Stimulated activated naive CD8-positive, alpha-beta T cell treated with anti-CD3 and anti-CD28 coated beads, Interleukin-15, amount 100 ng/mL, for 72 hours (primary cell): ENCODE data around the gene IL25.
"Not testable (repeated sequence)": the region's sequence is repeated elsewhere in the genome, so short reads cannot be mapped to it uniquely, and the experiment has no call there.

Experiments
- ATAC-seq: fragments of 150-1000 bp; cut with Tn5 transposase; 2 replicates; pipeline ENCODE4 v1.10.0; 2021; ENCODE audit warnings: mild to moderate bottlenecking, moderate library complexity
- DNase-seq, 2 donors: peaks; one replicate each; pipeline ENCODE4 v3.0.0; 2021 to 2022
- H3K27ac Mint-ChIP-seq, 2 donors: one replicate each; pipeline ENCODE4 v1.8.0; 2022; ENCODE audit warnings: mild to moderate bottlenecking in 2 of 2, mixed read lengths in 2 of 2, moderate library complexity in 2 of 2
- H3K27me3 Mint-ChIP-seq: one replicate; pipeline ENCODE4 v1.8.0; 2022; ENCODE audit warnings: mixed read lengths
- H3K4me1 Mint-ChIP-seq: one replicate; pipeline ENCODE4 v1.8.0; 2022; ENCODE audit warnings: mild to moderate bottlenecking, mixed read lengths
- H3K4me3 Mint-ChIP-seq, 2 donors: one replicate each; pipeline ENCODE4 v1.8.0; 2022; ENCODE audit warnings: mild to moderate bottlenecking in 2 of 2, mixed read lengths in 2 of 2, moderate library complexity in 1 of 2
- H3K9me3 Mint-ChIP-seq, 2 donors: one replicate each; pipeline ENCODE4 v1.8.0; 2022; ENCODE audit warnings: mixed read lengths in 2 of 2

The IL25 gene

GRCh38 chr14:23406244-23406643 is 33.6 kb downstream of the IL25 start:
- H3K27ac Mint-ChIP-seq: peak overlapping the region in 1 of 2 donors; percentile 27
- DNase-seq (no peak), ATAC-seq (no peak)
- H3K4me3 Mint-ChIP-seq: no peak overlapping the region
- peaks cover 14% of the 10 kb centered on the region for H3K27me3 Mint-ChIP-seq
- no peaks in the 10 kb centered on the region for H3K4me1 Mint-ChIP-seq
- H3K9me3 Mint-ChIP-seq: no peaks in the 10 kb centered on the region

DNA sequence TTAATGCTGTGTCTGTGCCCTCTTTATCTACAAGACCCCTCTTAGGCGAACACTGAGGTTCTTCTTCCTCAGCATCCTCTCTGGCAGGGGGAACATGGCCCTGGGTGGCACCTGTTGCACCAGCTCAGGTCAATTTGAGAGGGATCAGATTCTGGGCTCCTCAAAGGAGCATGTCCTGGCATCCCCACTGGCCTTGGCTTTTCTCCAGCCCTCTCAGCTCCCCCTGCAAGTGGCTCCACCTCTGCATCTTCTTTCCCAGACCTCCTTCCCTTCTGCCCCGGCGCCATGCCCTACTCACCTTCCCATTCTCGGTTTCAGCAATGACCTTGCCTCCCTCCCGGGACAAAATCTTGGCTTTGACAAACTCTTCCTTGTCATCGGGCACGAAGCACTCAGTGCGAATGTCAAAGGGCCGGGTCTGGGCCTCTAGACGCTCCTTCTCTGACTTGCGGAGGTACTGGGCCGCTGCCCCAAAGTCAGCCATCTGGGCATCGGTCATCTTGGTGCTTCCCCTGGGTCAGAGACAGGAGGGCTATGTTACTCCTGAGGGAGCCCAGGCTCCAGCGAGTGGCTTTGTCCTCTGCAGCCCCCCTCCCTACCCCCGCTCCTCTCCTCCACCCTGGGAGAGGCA is 34.2 kb downstream of the IL25 start:
- no peaks in the 10 kb centered on the region for H3K4me1 Mint-ChIP-seq
- peak overlapping the region in 1 of 2 donors; percentile 87 for H3K27ac Mint-ChIP-seq
- H3K27me3 Mint-ChIP-seq: peaks cover 14% of the 10 kb centered on the region
- ATAC-seq (no peak), DNase-seq (no peak)
- no peak overlapping the region for H3K4me3 Mint-ChIP-seq
- H3K9me3 Mint-ChIP-seq: no peaks in the 10 kb centered on the region

DNA sequence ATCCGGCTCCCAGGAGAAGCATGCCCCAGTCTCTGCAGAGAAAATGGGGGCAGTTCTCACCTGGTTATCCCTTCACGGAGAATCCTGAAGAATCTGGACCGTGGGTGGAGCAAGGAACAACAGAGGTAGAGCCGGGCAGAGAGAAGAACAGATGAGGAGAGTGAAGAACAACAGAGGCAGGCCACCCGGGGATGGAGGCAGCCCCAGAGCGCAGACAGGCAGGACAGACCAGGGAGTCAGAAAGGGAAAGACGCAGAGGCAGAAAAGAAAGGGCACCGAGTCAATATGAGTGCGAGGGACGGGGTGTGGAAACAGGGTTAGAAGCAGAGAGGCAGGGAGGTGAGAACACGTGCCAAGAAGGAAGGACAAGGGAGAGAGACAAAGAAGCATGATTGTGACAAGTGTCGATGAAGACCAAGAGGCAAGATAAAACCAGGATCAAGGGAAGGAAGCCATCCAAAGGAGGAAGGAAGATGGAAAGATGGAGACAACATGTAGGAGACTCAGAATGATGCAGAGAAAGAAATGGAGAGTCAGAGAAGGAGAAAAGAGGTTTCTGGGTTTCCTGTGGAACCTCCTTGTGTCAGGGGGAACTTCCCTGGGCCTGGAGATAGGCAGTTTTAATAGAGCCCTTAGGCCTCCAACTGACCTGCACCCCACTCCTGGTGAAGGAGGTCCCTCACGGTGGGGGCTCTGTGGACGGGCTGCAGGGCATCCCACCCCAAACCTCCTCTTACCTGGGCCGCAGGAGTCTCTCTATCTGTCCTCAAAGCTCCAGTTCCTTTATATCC is 35.1 kb downstream of the IL25 start, which contains the start of gene MYH6:
Gene MYH6 (minus strand): TSS at position 758 of the 791 bp plus-strand sequence. CDS start 1,050 bp downstream, outside the sequence.
- peaks cover 10% of the 10 kb centered on the region for H3K27me3 Mint-ChIP-seq
- no peak within 1 kb of the TSS for H3K4me3 Mint-ChIP-seq
- no peaks in the 10 kb centered on the region for H3K9me3 Mint-ChIP-seq
- no peak for ATAC-seq
- no peak for DNase-seq
- peak within 1 kb of the TSS in 1 of 2 donors; percentile 20 for H3K27ac Mint-ChIP-seq
- no peaks in the 10 kb centered on the region for H3K4me1 Mint-ChIP-seq

DNA sequence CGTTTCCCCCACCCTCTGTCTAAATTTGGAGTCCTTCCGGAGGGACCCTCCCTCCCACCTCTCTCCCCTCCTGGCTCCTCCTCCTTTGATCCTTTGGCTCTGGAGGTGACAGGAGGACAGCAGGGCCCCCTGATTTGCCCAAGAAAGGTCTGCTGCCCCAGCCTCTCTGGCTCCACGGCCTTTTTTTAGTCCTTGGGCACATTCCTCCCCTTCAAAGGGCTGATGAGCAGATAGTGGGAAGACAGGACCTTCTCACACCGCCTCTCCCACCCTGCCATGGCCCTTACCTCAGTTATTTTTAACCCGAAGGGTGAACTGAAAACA is 35.7 kb downstream of the IL25 start:
- Mint-ChIP-seq H3K27me3 (peaks cover 5% of the 10 kb centered on the region), H3K9me3 (no peaks in the 10 kb centered on the region), H3K4me1 (no peaks in the 10 kb centered on the region), H3K27ac (no peak overlapping the region), H3K4me3 (no peak overlapping the region)
- no peak for DNase-seq
- ATAC-seq: no peak

DNA sequence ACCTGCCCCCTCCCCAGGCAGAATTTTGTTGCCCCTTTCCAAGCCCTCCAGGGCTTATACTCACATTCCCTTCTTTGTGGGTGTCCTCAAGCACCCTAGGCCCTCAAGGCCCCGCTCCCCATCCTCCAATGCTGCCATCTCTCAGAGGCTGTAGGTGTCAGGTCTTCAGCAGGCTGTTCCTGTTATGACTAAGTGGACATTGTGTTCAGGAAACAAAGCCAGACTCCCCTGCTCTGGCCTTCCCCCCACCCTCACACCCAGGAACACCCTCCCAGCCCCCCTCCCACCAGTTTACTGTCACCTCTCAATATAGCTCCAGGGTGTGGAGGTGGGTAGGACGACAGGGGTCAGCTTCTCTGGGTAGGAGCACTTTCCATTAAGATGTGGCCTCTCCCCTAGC is 36.9 kb downstream of the IL25 start:
- Mint-ChIP-seq H3K4me3 (no peak overlapping the region), H3K4me1 (no peaks in the 10 kb centered on the region), H3K9me3 (no peaks in the 10 kb centered on the region), H3K27ac (no peak overlapping the region), H3K27me3 (no peaks in the 10 kb centered on the region)
- no peak for DNase-seq
- peak; percentile 57 for ATAC-seq

DNA sequence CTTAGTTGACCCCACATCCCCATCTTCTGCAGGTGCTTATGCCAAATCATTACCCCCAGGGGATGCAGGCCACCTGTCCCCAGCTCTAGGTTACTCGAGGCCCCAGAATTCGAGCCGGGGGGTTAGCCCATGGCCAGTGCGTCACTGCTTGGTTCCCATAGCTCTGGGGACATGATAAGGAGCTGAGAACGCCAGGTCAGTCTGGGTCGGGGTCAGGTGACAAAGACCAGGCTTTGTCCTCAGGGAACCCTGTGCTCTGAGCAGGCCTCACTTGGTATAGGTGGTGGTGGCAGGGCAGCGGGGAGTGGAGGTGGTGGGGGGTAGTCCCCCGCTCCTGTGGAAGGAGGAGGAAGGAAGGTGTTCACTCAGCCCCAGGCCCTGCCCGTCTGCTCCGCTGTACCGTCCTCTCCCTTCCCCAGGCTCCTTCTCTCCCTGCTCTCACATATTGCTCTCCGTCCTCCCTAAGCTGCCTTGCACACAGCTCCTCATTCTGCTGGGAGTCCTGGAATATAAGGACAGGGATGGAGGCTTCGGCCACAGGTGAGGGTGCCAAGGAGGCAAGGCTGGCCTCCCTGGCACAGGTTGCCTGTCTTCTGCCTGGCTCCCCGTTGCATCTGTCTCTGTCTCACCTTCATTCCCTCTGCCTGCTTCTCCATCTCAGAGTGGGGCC is 37.5 kb downstream of the IL25 start:
- no peak for DNase-seq
- no peak overlapping the region for H3K4me3 Mint-ChIP-seq
- no peak for ATAC-seq
- H3K27ac Mint-ChIP-seq: peak overlapping the region in 1 of 2 donors; percentile 40
- no peaks in the 10 kb centered on the region for H3K4me1 Mint-ChIP-seq
- no peaks in the 10 kb centered on the region for H3K27me3 Mint-ChIP-seq
- H3K9me3 Mint-ChIP-seq: no peaks in the 10 kb centered on the region

GRCh38 chr14:23411563-23412525 is 39.2 kb downstream of the IL25 start:
- no peak for DNase-seq
- no peaks in the 10 kb centered on the region for H3K9me3 Mint-ChIP-seq
- H3K27me3 Mint-ChIP-seq: no peaks in the 10 kb centered on the region
- H3K4me1 Mint-ChIP-seq: no peaks in the 10 kb centered on the region
- peak overlapping the region; percentile 23 to 74 for H3K27ac Mint-ChIP-seq
- no peak overlapping the region for H3K4me3 Mint-ChIP-seq
- ATAC-seq: no peak

- no peaks in the 10 kb centered on the region for H3K4me1 Mint-ChIP-seq
- H3K27ac Mint-ChIP-seq: peak overlapping the region in 1 of 2 donors; percentile 49
- ATAC-seq: no peak
- no peaks in the 10 kb centered on the region for H3K9me3 Mint-ChIP-seq
- no peak for DNase-seq
- no peaks in the 10 kb centered on the region for H3K27me3 Mint-ChIP-seq
- no peak overlapping the region for H3K4me3 Mint-ChIP-seq
Observed at GRCh38 chr14:23413681-23414080, 41.1 kb downstream of the IL25 start.

GRCh38 chr14:23414254-23414653 is 41.6 kb downstream of the IL25 start:
- peak overlapping the region in 1 of 2 donors; percentile 45 for H3K27ac Mint-ChIP-seq
- no peaks in the 10 kb centered on the region for H3K9me3 Mint-ChIP-seq
- DNase-seq: no peak
- no peak overlapping the region for H3K4me3 Mint-ChIP-seq
- no peak for ATAC-seq
- no peaks in the 10 kb centered on the region for H3K4me1 Mint-ChIP-seq
- H3K27me3 Mint-ChIP-seq: peaks cover 5% of the 10 kb centered on the region

- Mint-ChIP-seq H3K27me3 (peaks cover 8% of the 10 kb centered on the region), H3K4me3 (no peak overlapping the region), H3K4me1 (no peaks in the 10 kb centered on the region), H3K27ac (peak overlapping the region in 1 of 2 donors; percentile 4), H3K9me3 (no peaks in the 10 kb centered on the region)
- DNase-seq (no peak), ATAC-seq (no peak)
Observed at GRCh38 chr14:23414906-23415820, 42.6 kb downstream of the IL25 start.

GRCh38 chr14:23415821-23416778 is 43.5 kb downstream of the IL25 start:
- no peak for ATAC-seq
- H3K9me3 Mint-ChIP-seq: no peaks in the 10 kb centered on the region

GRCh38 chr14:23416801-23417200 is 44.2 kb downstream of the IL25 start:
- H3K4me1 Mint-ChIP-seq: peaks cover 12% of the 10 kb centered on the region
- H3K27me3 Mint-ChIP-seq: peaks cover 8% of the 10 kb centered on the region
- no peak overlapping the region for H3K4me3 Mint-ChIP-seq
- DNase-seq (no peak), ATAC-seq (no peak)
- H3K9me3 Mint-ChIP-seq: no peaks in the 10 kb centered on the region
- no peak overlapping the region for H3K27ac Mint-ChIP-seq

More at GRCh38 chr14:23415821-23416778, 43.5 kb downstream of the IL25 start:
- H3K4me1 Mint-ChIP-seq: peaks cover 5% of the 10 kb centered on the region
- peaks cover 8% of the 10 kb centered on the region for H3K27me3 Mint-ChIP-seq
- no peak for DNase-seq
- no peak overlapping the region for H3K27ac Mint-ChIP-seq
- no peak overlapping the region for H3K4me3 Mint-ChIP-seq

GRCh38 chr14:23417269-23417668 is 44.7 kb downstream of the IL25 start:
- H3K4me3 Mint-ChIP-seq, ATAC-seq, H3K27me3 Mint-ChIP-seq, DNase-seq, H3K9me3 Mint-ChIP-seq: not testable (repeated sequence)
- H3K4me1 Mint-ChIP-seq: peaks cover 17% of the 10 kb centered on the region
- H3K27ac Mint-ChIP-seq: peak overlapping the region in 1 of 2 donors; percentile 50
